PC-3 (cell line): ENCODE results near the gene ARHGEF17.

Source experiments
- CTCF ChIP-seq: fragments of 300-600 bp; sonication (generic); conservative IDR thresholded peaks from 2 replicates; pipeline ENCODE4 v1.5.1; 2017; ENCODE audit warnings: antibody characterized with exemption, low read depth, mild to moderate bottlenecking, low read length
- EZH2 ChIP-seq: fragments of 300-600 bp; sonication (generic); IDR thresholded peaks from one replicate; pipeline ENCODE4 v1.6.1; 2017; ENCODE audit warnings: antibody characterized with exemption, mild to moderate bottlenecking, low read length; ENCODE audit not compliant: unreplicated experiment

- TF ChIP-seq CTCF (no peak), EZH2 (no peak)
Observed at GRCh38 chr11:73281796-73282660, 26.0 kb upstream of the ARHGEF17 start.
